ENCODE measurements around the gene ITIH1. TPM values are rescaled to one million over a fixed set of nuclear protein-coding genes. Genes with fewer than 3 reads are reported as not detected.

ITIH1 gene
- total RNA-seq, 2 experiments from 2014 or later, result not detected

- Mint-ChIP-seq H3K4me3 (no peak overlapping the region), H3K9me3 (no peaks in the 10 kb centered on the region), H3K36me3 (ENCODE audit: low read depth) (peaks cover 9% of the 10 kb centered on the region), H3K27me3 (no peaks in the 10 kb centered on the region), H3K4me1 (ENCODE audit: low read depth) (no peaks in the 10 kb centered on the region), H3K27ac (no peak overlapping the region)
- CTCF ChIA-PET, result no interaction called here
- peaks cover 7% of the 10 kb centered on the region for H3K36me3 ChIP-seq (ENCODE audit: insufficient read depth, low read length)
- POLR2A ChIA-PET, result no interaction called here
- ATAC-seq (ENCODE audit: poor library complexity) (no peak), DNase-seq (no peak)
- TF ChIP-seq CTCF (IDR thresholded peaks at IDR 0.05), result no peak
- H3K9me3 ChIP-seq (ENCODE audit: control insufficient read depth in 1 of 2, insufficient read depth in 1 of 2, low read length in 2 of 2), result no peaks in the 10 kb centered on the region
- intact Hi-C loops (cut with DNase I, micrococcal nuclease), result no loop called here
- H3K27me3 ChIP-seq (ENCODE audit: control insufficient read depth in 1 of 2, insufficient read depth in 2 of 2, low read length in 2 of 2), result no peaks in the 10 kb centered on the region
- no peak overlapping the region for H3K27ac ChIP-seq (ENCODE audit: low read depth in 1 of 2, low read length in 2 of 2)
- H3K4me1 ChIP-seq (ENCODE audit: insufficient read depth, low read length), result no peaks in the 10 kb centered on the region
- no peak overlapping the region for H3K4me3 ChIP-seq (ENCODE audit: low read length)
Observed at GRCh38 chr3:52827866-52828376, 50.5 kb downstream of the ITIH1 start.

- Histone ChIP-seq H3K27ac (ENCODE audit: low read depth in 1 of 2, low read length in 2 of 2) (no peak overlapping the region), H3K4me3 (ENCODE audit: low read length) (no peak overlapping the region), H3K27me3 (ENCODE audit: control insufficient read depth in 1 of 2, insufficient read depth in 2 of 2, low read length in 2 of 2) (no peaks in the 10 kb centered on the region), H3K9me3 (ENCODE audit: control insufficient read depth in 1 of 2, insufficient read depth in 1 of 2, low read length in 2 of 2) (no peaks in the 10 kb centered on the region), H3K4me1 (ENCODE audit: insufficient read depth, low read length) (no peaks in the 10 kb centered on the region), H3K36me3 (ENCODE audit: insufficient read depth, low read length) (no peaks in the 10 kb centered on the region)
- DNase-seq (no peak), ATAC-seq (ENCODE audit: poor library complexity) (no peak)
- TF ChIP-seq CTCF (IDR thresholded peaks at IDR 0.05), result no peak
- Mint-ChIP-seq H3K27me3 (no peaks in the 10 kb centered on the region), H3K4me3 (no peak overlapping the region), H3K9me3 (no peaks in the 10 kb centered on the region), H3K36me3 (ENCODE audit: low read depth) (peaks cover 11% of the 10 kb centered on the region), H3K27ac (no peak overlapping the region), H3K4me1 (ENCODE audit: low read depth) (no peaks in the 10 kb centered on the region)
- intact Hi-C loops (cut with DNase I, micrococcal nuclease), result no loop called here
- POLR2A ChIA-PET, result no interaction called here
- CTCF ChIA-PET, result no interaction called here
Observed at GRCh38 chr3:52829482-52829881, 52.1 kb downstream of the ITIH1 start.

DNA sequence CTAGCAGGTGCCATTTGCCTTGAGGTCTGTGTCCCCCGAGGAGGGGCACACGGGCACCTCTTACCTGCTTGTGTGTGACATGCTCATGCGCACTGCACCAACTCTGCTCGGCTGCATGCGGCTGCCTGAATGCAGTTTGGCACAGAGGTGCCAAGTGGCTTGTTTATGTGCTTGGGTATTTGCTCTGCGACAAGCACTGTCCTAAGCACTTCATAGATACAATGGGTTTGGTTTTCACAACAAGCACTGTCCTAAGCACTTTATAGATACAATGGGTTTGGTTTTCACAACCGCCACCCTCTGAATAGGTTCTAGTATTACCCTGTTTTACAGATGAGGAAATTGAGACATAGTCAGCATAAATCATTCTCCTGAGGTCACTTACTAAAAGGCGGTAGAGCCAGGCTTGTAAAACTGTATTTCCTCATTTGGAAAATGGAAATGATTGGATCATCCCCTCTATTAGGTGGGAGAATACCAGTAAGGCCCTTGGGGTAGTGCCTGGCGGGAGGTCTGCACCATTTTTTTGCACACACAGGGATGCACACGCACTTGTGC lies 52.6 kb downstream of the ITIH1 start:
- Mint-ChIP-seq H3K4me3 (no peak overlapping the region), H3K36me3 (ENCODE audit: low read depth) (peaks cover 8% of the 10 kb centered on the region), H3K27ac (no peak overlapping the region), H3K9me3 (no peaks in the 10 kb centered on the region), H3K27me3 (no peaks in the 10 kb centered on the region), H3K4me1 (ENCODE audit: low read depth) (no peaks in the 10 kb centered on the region)
- DNase-seq (no peak), ATAC-seq (ENCODE audit: poor library complexity) (no peak)
- H3K36me3 ChIP-seq (ENCODE audit: insufficient read depth, low read length), result peaks cover 5% of the 10 kb centered on the region
- no peaks in the 10 kb centered on the region for H3K9me3 ChIP-seq (ENCODE audit: control insufficient read depth in 1 of 2, insufficient read depth in 1 of 2, low read length in 2 of 2)
- intact Hi-C loops (cut with DNase I, micrococcal nuclease), result no loop called here
- POLR2A ChIA-PET, result no interaction called here
- no peak for TF ChIP-seq CTCF (IDR thresholded peaks at IDR 0.05)
- H3K27me3 ChIP-seq (ENCODE audit: control insufficient read depth in 1 of 2, insufficient read depth in 2 of 2, low read length in 2 of 2), result no peaks in the 10 kb centered on the region
- H3K27ac ChIP-seq (ENCODE audit: low read depth in 1 of 2, low read length in 2 of 2), result no peak overlapping the region
- H3K4me3 ChIP-seq (ENCODE audit: low read length), result no peak overlapping the region
- CTCF ChIA-PET, result no interaction called here
- no peaks in the 10 kb centered on the region for H3K4me1 ChIP-seq (ENCODE audit: insufficient read depth, low read length)
